Heart left ventricle (tissue), 13 donors: ENCODE data around the gene AFG3L2.

Experiments used
- CTCF ChIP-seq, 12 donors: fragments of 200-600 bp; sonication (generic) in 4 of 12; IDR thresholded peaks; one replicate each; pipeline versions ENCODE4 v1.5.0 to v1.8.0; 2018 to 2022; ENCODE audit warnings: antibody characterized with exemption in 12 of 12, mild to moderate bottlenecking in 5 of 12
- POLR2A ChIP-seq, 2 donors: fragments of 450-650 bp; IDR thresholded peaks; one replicate each; pipeline ENCODE4 v1.6.1; 2017; ENCODE audit warnings: antibody characterized with exemption in 2 of 2, mild to moderate bottlenecking in 2 of 2, moderate library complexity in 2 of 2
- donor health status: ischemic (EF 13 %, LVEDD 7.1; RV severe dilation, severe dysfunction).
- donor health status: DM: no; HTN: yes; CAD: no.
- donor health status: DM: no; HTN: no; CAD: no.
- donor health status: ischemic (EF 25% LVEDD 6.9; RV normal size, moderate dysfunction).
- donor health status: ischemic (EF 25% LVEDD 5.7; RV mildly dilated, moderate dysfunction).
- donor health status: ischemic (EF 35%, LVEDD 5.7; RV mildly dilated, moderate dysfunction).
- donor health status: nonischemic (EF 11% LVEDD 7.7; RV severe dilation, severe dysfunction).
- donor health status: DM: yes; HTN: yes; CAD: no.
- donor health status: PGD.
- donor health status: ischemic (EF 29% LVEDD 5.4; RV normal size, mild dysfunction).
- donor health status: nonischemic (EF 23%, LVEDD 6.1; RV moderate dilation, normal function).

- no peak for TF ChIP-seq CTCF (IDR thresholded peaks at IDR 0.05)
- no peak for TF ChIP-seq POLR2A (IDR thresholded peaks at IDR 0.05)
These were observed 24.9 kb upstream of the AFG3L2 start for GRCh38 chr18:12401881-12402280.
